Fibroblast of the conjunctiva (primary cell): ENCODE data around the gene MS4A15.
"Not testable (repeated sequence)": the region's sequence is repeated elsewhere in the genome, so short reads cannot be mapped to it uniquely, and the experiment has no call there.

Source experiments
- DNase-seq: peaks from one replicate; pipeline ENCODE4 v3.0.0-alpha.2; 2010; ENCODE audit warnings: low read depth

The MS4A15 gene

GRCh38 chr11:60809249-60809648 lies 52.6 kb downstream of the MS4A15 start:
- DNase-seq: no peak

- no peak for DNase-seq
These were observed 53.0 kb downstream of the MS4A15 start for GRCh38 chr11:60809691-60810090.

- no peak for DNase-seq
These were observed 53.5 kb downstream of the MS4A15 start for GRCh38 chr11:60810151-60810550.

GRCh38 chr11:60810569-60810968 lies 53.9 kb downstream of the MS4A15 start:
- DNase-seq: no peak

GRCh38 chr11:60813324-60813723 lies 56.7 kb downstream of the MS4A15 start:
- no peak for DNase-seq

GRCh38 chr11:60814112-60814511 lies 57.4 kb downstream of the MS4A15 start:
- no peak for DNase-seq

- no peak for DNase-seq
These were observed 60.0 kb downstream of the MS4A15 start for GRCh38 chr11:60816590-60817157.

GRCh38 chr11:60818057-60818456 lies 61.4 kb downstream of the MS4A15 start:
- DNase-seq: no peak

- DNase-seq: no peak
These were observed 65.3 kb downstream of the MS4A15 start for GRCh38 chr11:60821827-60822599.

GRCh38 chr11:60823745-60824306 lies 67.2 kb downstream of the MS4A15 start:
- not testable (repeated sequence) for DNase-seq

GRCh38 chr11:60825118-60825517 lies 68.5 kb downstream of the MS4A15 start:
- no peak for DNase-seq

GRCh38 chr11:60825790-60826189 lies 69.1 kb downstream of the MS4A15 start:
- no peak for DNase-seq
